ENCODE data around the gene STUM. TPM values are rescaled to one million over a fixed set of nuclear protein-coding genes. Genes with fewer than 3 reads are reported as not detected.

STUM gene
- total RNA-seq, 1 donor from 2014 or later = 0.08 TPM

GRCh38 chr1:226586116-226586515 is 37.6 kb downstream of the STUM start:
- no peaks in the 10 kb centered on the region for H3K9me3 Mint-ChIP-seq (ENCODE audit: unreplicated experiment)
- H3K36me3 Mint-ChIP-seq (ENCODE audit: low read depth, unreplicated experiment) = no peaks in the 10 kb centered on the region
- no peak for DNase-seq (ENCODE audit: low spot score)
- H3K27me3 Mint-ChIP-seq (ENCODE audit: unreplicated experiment) = peaks cover 16% of the 10 kb centered on the region
- no peak for TF ChIP-seq CTCF (IDR thresholded peaks at IDR 0.05; ENCODE audit: unreplicated experiment)
- H3K4me3 Mint-ChIP-seq (ENCODE audit: unreplicated experiment) = no peak overlapping the region
- no peak overlapping the region for H3K27ac Mint-ChIP-seq (ENCODE audit: unreplicated experiment)
- H3K4me1 Mint-ChIP-seq (ENCODE audit: unreplicated experiment) = no peaks in the 10 kb centered on the region

- H3K9me3 Mint-ChIP-seq (ENCODE audit: unreplicated experiment) = no peaks in the 10 kb centered on the region
- no peak overlapping the region for H3K4me3 Mint-ChIP-seq (ENCODE audit: unreplicated experiment)
- no peak for DNase-seq (ENCODE audit: low spot score)
- peaks cover 16% of the 10 kb centered on the region for H3K27me3 Mint-ChIP-seq (ENCODE audit: unreplicated experiment)
- H3K4me1 Mint-ChIP-seq (ENCODE audit: unreplicated experiment) = no peaks in the 10 kb centered on the region
- no peaks in the 10 kb centered on the region for H3K36me3 Mint-ChIP-seq (ENCODE audit: low read depth, unreplicated experiment)
- no peak for TF ChIP-seq CTCF (IDR thresholded peaks at IDR 0.05; ENCODE audit: unreplicated experiment)
- H3K27ac Mint-ChIP-seq (ENCODE audit: unreplicated experiment) = no peak overlapping the region
Measured at GRCh38 chr1:226586650-226587422, 38.3 kb downstream of the STUM start.

- Mint-ChIP-seq H3K27ac (ENCODE audit: unreplicated experiment) (no peak overlapping the region), H3K27me3 (ENCODE audit: unreplicated experiment) (peaks cover 16% of the 10 kb centered on the region), H3K4me3 (ENCODE audit: unreplicated experiment) (no peak overlapping the region), H3K4me1 (ENCODE audit: unreplicated experiment) (no peaks in the 10 kb centered on the region), H3K36me3 (ENCODE audit: low read depth, unreplicated experiment) (no peaks in the 10 kb centered on the region), H3K9me3 (ENCODE audit: unreplicated experiment) (no peaks in the 10 kb centered on the region)
- no peak for TF ChIP-seq CTCF (IDR thresholded peaks at IDR 0.05; ENCODE audit: unreplicated experiment)
- no peak for DNase-seq (ENCODE audit: low spot score)
Measured at GRCh38 chr1:226588484-226588883, 39.9 kb downstream of the STUM start.

- no peak for DNase-seq (ENCODE audit: low spot score)
- no peak overlapping the region for H3K27ac Mint-ChIP-seq (ENCODE audit: unreplicated experiment)
Measured at GRCh38 chr1:226589008-226589733, 40.6 kb downstream of the STUM start.

More at GRCh38 chr1:226589008-226589733, 40.6 kb downstream of the STUM start:
- Mint-ChIP-seq H3K27me3 (ENCODE audit: unreplicated experiment) (peaks cover 14% of the 10 kb centered on the region), H3K4me3 (ENCODE audit: unreplicated experiment) (no peak overlapping the region), H3K4me1 (ENCODE audit: unreplicated experiment) (no peaks in the 10 kb centered on the region), H3K9me3 (ENCODE audit: unreplicated experiment) (no peaks in the 10 kb centered on the region), H3K36me3 (ENCODE audit: low read depth, unreplicated experiment) (no peaks in the 10 kb centered on the region)
- TF ChIP-seq CTCF (IDR thresholded peaks at IDR 0.05; ENCODE audit: unreplicated experiment) = no peak

Data from endothelial cell (in vitro differentiated cells).